Fibroblast of upper back skin (primary cell): Measurements from ENCODE around the gene SLC4A9.
"Not testable (repeated sequence)": the region's sequence is repeated elsewhere in the genome, so short reads cannot be mapped to it uniquely, and the experiment has no call there.

ENCODE experiments used
- DNase-seq: peaks from one replicate; pipeline ENCODE4 v3.0.0-alpha.2; 2013

The SLC4A9 gene

DNA sequence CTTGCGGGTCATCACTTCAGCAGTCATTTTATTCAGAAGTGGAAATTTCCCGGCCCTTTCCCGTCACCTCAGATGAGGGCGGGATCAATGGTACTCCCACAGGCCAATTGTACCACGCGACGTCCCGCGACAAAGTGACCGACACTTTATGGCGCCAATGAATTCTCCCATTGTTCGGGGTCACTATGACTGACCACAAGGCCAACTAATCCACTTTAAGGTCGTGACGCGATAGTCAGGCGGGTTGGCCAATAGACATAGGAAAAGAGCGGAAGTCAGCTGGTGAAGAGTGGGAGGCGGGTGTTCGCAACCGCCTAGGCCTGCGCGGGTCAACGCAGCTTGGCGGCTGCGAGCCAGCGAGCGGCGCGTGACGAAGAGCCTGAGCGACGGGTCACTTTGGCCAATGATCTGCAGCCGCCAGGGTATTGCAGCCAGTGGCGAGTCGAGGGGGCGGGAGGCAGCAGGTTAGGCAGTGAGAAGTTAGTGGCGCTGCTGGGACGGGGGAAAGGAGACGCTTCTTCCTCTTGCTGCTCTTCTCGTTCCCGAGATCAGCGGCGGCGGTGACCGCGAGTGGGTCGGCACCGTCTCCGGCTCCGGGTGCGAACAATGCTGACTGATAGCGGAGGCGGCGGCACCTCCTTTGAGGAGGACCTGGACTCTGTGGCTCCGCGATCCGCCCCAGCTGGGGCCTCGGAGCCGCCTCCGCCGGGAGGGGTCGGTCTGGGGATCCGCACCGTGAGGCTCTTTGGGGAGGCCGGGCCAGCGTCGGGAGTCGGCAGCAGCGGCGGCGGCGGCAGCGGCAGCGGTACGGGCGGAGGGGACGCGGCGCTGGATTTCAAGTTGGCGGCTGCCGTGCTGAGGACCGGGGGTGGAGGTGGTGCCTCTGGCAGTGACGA is 41.6 kb downstream of the SLC4A9 start, which contains the start of gene ANKHD1:
ANKHD1 (plus strand) TSS at position 472 of the 896 bp plus-strand sequence; CDS start at position 607, 135 bp downstream.
- DNase-seq = peak; percentile 100

DNA sequence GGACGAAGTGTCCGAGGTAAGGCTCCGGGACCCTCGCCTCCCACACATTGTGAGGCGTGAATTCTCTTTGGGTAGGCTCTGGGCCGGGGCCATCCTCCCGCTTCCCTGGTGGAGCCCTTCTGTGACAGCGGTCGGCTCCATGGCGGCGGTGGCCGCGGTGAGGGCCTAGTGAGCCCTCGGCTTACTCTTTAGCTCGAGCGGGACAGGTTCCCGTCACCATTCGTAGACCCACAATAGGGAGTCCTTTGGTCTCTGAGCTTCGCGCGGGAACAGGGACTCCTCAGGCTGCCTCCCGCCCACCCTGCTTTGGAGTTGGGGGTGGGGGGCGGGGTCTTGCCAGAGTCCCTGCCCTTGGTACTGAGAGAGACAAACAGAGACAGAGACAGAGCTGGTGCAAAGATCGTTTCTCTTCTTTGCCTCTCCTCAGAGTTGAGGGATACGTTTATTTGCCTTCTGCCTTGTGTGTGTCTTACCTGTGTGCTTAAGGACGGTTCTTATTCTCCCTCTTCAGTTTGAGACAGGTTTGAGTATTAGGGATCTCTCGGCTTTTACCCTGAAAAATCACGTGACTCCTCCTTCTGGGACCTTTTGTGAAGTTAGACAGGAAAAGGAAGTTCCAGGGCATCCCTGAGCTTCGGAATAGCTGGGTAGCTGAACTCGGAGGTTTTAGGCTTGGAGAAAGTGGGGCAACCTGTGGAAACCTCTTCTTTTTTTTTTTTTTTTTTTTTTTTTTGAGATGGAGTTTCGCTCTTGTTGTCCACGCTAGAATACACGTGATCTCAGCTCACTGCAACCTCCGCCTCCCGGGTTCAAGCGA is 42.5 kb downstream of the SLC4A9 start:
- peak; percentile 27 for DNase-seq

DNA sequence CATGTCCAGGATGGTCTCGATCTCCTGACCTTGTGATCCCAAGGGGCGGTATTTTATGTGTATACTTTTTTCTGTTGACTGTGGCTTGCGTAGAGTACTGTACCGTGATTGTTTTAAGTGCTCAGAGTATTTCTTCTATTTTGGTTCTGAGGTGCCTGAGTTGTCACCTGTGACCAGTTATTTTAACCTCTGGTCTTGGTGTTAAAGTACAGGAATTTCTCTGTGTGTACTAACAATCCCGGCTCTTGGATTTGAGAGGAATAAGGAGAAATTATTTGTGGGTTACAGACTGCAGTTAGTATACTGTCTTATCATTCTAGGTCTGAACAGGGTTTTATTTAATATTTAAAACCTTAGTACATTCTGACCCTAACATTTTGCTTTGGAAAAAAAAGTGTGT is 43.6 kb downstream of the SLC4A9 start:
- DNase-seq = no peak

DNA sequence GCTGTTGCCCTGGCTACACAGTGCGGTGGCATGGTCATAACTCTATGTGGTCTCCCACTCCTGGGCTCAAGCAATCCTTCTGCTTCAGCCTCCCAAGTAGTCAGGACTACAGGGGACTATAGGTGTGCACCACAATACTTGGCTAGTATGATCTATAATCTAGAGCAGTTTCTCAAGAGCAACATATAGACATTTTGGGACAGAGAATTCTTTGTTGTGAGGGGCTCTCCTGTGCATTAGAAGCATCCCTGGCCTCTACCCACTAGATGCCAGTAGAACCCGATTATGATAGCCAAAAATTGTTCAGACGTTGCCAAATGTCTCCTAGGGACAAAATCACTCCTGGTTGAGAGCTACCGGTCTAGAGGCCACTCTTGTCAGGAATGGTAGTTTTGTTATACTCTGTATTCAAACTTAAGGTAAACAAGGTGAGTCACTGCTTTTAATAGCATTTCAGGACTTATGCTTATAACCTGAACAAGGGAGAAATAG is 48.8 kb downstream of the SLC4A9 start:
- DNase-seq = no peak

DNA sequence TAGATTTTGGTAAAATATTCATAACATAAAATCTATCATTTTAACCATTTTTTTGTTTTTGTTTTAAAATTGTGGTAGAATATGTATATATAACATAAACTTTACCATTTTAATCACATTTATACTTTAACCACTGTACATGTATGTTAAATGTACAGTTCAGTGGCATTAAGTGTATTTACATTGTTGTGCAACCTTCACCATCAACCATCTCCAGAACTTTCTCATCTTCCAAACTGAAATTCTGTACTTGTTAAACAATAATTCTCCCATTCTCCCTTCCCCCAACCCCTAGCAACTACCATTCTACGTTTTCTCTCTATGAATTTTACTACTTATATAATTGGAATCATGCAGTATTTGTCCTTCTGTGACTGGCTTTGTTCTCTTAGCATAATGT is 53.2 kb downstream of the SLC4A9 start:
- no peak for DNase-seq

DNA sequence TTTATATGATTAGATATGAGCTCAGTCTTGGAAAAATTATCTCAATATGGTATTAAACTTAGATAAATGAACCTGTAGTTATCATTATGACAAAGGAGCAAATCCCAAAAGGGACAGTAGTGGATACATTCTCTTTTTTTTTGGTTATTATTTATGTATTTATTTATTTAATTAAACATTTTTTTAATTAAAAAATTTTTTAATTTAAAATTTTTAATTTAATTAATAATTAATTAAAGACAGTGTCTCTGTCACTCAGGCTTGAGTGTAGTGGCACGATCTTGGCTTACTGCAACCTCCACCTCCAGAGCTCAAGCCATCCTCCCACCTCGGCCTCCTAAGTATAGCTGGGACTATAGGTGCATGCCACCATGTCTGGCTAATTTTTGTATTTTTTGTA is 57.2 kb downstream of the SLC4A9 start:
- DNase-seq = no peak

DNA sequence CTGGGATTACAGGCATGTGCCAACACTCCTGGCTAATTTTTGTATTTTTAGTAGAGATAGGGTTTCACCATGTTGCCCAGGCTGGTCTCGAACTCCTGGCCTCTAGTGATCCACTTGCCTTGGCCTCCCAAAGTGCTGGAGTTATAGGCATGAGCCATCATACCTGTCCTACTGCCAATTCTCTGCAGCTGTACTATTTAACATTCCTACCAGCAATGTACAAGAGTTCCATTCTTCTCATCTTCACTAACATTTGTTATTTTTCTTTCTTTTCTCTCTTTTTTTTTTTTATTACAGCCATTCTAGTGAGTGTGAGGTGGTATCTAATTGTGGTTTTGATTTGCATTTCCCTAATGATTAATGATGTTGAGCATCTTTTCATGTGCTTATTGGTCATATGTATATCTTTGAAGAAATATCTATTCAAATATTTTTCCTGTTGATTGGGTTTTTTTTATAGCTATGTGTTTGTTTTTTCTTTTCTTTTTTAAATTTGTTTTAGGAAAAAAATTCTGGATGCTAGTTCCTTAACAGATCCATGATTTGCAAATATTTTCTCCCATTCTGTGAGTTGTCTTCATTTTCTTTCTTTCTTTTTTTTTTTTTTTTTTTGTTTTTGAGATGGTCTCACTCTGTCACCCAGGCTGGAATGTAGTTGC is 59.0 kb downstream of the SLC4A9 start:
- DNase-seq = no peak

DNA sequence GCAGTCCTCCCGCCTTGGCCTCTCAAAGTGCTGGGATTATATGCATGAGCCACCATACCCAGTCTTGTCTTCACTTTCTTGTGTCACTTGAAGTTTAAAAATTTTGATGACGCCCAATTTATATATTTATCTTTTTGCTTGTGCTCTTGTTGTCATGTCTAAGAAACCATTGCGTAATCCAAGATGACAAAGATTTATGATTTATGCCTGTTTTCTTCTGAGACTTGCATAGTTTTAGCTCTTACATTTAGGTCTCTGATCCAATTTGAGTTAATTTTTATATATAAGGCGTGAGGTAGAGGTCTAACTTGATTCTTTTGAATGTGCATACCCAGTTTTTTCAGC is 60.2 kb downstream of the SLC4A9 start:
- no peak for DNase-seq

DNA sequence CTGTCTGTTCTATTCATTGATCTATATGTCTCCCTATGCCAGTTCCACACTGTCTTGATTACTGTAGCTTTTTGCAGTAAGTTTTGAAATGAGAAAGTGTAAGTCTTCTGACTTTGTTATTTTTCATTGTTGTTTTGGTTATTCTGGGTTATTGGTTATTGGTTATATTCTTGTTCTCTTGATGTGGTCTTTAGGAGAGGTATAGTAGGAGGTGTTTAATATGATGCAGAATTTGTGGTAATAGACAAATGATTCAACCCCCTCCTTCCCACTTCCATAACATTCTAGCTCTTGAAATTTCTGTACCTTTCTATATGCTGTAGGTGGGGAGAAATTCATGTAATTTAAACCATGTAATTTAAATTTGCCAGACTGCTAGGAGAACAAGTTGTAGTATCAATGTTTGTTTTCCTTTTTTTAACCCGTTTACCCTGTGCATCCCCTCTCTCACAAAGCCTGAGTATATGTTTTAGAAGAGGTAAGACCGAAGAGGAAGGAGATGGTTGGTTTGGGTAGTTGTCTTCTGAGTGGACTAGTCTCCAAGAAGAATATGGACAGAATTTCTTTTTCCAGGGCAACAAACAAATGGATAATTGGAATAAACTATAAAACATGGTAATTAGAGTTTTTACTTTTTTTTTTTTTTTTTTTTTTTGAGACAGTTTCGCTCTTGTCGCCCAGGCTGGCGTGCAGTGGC is 60.8 kb downstream of the SLC4A9 start:
- DNase-seq = no peak

DNA sequence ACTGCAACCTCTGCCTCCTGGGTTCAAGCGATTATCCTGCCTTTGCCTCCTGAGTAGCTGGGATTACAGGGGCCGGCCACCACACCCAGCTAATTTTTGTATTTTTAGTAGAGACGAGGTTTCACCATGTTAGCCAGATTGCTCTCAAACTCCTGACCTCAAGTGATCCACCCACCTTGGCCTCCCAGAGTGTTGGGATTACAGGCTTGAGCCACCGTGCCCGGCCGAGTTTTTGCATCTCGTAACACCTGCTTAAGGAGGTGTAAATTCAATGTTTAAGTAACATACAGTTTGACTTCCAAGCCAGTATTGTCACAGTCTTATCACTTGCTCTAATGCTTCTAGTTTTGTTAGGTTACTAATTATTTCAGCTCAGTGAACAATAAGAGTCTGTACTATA is 61.4 kb downstream of the SLC4A9 start:
- DNase-seq = not testable (repeated sequence)

DNA sequence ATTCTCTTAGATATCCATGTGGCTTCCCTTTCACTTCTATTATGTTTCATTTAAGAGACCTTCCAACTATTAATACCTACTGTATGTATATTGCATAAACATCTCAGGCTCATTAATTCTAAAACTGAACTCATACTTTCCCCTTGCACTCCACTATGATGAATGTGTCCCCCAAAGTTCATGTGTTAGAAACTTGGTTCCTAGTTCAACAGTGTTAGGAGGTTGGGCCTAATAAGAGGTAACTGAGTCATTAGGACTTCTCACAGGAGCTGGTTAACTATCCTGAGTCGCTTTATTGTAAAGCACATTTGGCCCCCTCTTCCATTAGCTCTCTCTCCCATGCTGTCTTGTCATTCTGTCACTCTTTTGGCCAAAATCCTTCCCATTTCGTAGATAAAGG is 63.6 kb downstream of the SLC4A9 start:
- no peak for DNase-seq

DNA sequence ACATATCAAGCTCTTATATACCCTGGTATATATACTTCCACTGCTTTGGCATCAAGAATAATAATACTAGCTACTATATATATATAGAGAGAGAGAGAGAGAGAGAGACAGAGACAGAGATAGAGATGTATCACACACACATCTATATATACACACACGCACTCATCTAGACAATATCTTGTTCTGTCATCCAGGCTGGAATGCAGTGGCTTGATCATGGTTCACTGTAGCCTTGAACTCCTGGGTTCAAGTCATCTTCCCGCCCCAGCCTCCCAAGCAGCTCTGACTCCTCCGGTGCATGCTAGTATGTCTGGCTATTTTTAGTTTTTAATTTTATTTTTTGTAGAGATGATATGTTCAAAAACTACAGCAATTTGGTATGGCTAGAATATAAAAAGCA is 64.1 kb downstream of the SLC4A9 start:
- no peak for DNase-seq
